ENCODE results near the gene GDI1. TPM values are rescaled to one million over a fixed set of nuclear protein-coding genes. Genes with fewer than 3 reads are reported as not detected.

GDI1 gene
- total RNA-seq, 1 experiment from 2014 or later: 103 TPM

DNA sequence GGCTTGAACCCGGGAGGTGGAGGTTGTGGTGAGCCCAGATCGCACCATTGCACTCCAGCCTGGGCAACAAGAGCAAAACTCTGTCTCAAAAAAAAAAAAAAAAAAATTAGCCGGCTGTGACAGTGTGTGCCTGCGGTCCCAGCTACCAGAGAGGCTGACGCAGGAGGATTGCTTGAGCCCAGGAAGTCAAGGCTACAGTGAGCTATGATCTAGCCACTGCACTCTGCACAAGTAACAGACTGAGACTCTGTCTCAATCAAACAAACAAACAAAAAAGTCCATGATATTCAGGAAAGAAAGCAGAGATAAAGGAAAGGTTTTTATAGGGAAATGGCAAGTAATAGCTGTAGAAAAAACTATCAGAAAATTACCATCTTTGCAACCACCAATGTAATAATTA, 44.2 kb downstream of the GDI1 start:
- DNase-seq (ENCODE audit: low read depth): no peak

DNA sequence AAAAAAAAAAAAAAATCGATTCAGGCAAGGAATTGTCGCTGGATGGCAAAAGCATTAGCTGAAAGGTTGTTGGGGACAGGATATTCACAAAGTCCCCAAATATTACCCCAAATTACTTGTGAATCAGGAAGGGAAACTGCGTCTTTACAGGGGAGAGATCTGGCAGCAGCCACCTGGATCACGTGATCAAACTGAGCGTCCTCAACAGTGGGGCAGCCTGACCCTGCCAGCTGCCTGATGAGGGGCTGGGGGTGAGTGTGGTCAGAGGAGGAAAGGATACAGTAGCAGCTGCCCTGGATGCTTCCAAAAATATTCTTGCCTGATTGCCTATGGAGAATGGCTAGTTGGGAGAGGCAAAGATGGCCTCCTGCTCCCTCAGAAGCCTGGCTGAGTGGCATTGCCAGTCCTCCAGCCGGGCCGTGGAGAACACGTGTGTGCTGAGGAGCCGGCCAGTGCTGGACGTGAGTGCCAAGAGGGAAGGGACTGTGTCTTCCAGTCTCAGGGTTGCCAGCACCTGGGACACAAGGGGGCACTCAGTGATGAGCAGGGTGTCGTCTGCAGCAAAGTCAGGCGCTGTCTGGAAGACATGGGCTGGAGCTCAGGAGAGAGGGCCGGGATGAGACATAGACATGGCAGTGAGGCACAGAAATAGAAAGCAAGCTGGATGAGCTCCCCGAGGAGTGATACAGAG, 45.1 kb downstream of the GDI1 start:
- no peak for DNase-seq (ENCODE audit: low read depth)

- DNase-seq (ENCODE audit: low read depth): no peak
Observed at GRCh38 chrX:154482786-154483185, 45.8 kb downstream of the GDI1 start.

- no peak for DNase-seq (ENCODE audit: low read depth)
Observed at GRCh38 chrX:154483325-154483724, 46.4 kb downstream of the GDI1 start.

- no peak for DNase-seq (ENCODE audit: low read depth)
Observed at GRCh38 chrX:154484255-154485149, 47.5 kb downstream of the GDI1 start.

DNA sequence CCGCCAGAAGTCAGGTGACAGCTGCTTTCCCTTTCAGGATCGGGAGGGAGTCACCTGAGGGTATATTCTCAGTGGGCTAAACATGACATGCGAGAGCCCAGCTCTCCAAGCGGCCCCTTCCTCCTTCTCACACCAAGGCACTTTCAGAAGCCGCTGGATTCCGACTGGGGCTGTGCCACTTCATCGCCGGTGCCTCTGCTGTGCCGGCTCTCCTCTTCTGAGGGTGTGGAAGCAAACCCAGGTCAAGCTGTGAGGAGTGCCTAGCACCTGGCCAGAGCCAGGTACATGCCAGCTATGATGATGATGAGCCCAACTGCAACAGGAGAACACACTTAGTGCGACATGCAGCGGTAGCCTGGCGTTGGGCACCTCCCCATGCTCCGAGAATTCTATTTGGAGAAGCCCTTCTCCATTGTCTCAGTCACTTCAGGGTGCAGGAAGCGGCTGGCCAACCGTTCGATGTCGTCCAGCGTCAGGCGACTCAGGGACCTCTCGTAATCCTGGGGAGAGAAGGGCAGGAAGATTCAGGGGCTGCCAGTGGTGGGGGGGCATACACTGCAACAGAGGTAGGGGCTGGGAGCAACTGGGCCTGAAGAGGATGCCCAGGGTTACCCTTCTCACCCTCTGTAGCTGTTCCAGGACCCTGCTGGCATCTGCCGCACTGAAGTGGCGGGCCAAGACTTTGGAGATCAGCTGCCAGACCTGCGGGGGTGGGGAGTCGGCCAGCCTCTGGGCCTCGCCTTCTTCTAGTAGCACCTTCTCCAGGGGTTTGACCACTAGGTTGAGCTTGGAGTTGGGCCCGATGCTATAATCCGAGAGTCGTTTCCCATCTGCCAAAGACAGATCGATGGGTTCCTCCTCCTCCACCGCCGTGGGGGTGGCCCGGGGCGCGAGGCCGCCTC, 48.4 kb downstream of the GDI1 start:
- no peak for DNase-seq (ENCODE audit: low read depth)

DNA sequence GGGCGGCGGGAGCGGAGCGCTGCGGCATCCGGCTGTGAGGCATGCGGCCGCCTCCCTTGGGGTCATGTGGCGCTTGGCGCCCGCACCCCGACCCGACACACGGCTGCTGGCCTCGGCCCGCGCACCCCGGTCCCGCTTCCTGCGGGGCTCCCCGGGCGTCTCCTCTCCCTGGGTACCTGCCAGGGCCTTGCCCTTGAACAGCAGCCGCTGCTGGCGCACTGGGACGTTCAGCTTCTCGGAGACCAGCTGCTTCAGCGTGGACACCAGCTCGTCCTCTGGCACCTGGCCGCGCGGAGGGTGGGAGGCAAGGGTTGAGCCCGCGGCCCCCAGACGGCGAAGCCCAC, 49.1 kb downstream of the GDI1 start:
- peak; percentile 15 for DNase-seq (ENCODE audit: low read depth)

DNA sequence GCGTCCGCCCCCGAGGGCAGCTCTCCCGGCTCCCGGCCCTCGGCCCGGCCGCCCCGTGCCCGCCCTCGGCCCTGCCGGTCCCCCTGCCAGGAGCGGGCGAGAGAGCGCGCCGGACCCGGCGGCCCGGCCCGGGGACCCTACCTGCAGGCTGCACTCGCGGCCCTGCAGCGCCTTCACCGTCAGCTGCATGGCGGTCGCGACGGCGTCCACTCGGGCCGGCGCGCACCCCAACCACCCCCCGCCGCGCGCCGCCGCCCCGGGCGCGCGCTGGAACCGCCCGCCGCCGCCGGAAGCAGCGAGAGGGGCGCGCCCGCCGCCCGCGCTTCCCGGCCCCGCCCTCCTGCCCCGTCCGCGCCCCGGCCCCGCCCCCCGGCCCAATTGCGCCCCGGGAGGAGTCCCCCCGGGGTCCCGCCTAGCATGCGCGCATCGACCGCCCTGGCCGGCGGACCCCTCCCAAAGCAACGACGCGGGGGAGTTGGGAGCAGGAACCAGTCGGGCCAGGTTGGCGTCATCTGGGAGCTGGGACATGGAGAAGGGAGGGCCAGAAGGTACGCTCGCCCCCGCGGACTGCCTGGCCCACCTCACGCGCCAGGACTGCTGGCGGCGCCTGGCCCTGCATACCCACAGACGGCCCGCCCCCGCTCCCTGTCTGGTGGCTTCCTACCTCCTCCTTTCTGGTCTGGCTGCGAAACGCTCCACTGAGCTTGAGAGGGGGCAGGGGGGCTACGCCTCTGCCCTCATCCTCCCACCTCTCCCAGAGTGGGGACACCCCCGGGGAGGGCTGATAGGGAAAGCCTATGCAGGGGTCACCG, 49.6 kb downstream of the GDI1 start, which contains the start of gene UBL4A:
Gene UBL4A (minus strand): TSS at position 220 of the 812 bp plus-strand sequence. CDS start 31 bp downstream, at position 189.
- DNase-seq (ENCODE audit: low read depth): peak; percentile 58

GRCh38 chrX:154487518-154488290, 50.8 kb downstream of the GDI1 start:
- DNase-seq (ENCODE audit: low read depth): no peak

- no peak for DNase-seq (ENCODE audit: low read depth)
Observed at GRCh38 chrX:154488336-154489075, 51.6 kb downstream of the GDI1 start.

- no peak for DNase-seq (ENCODE audit: low read depth)
Observed at GRCh38 chrX:154489182-154489581, 52.2 kb downstream of the GDI1 start.

GRCh38 chrX:154490021-154490413, 53.1 kb downstream of the GDI1 start:
- DNase-seq (ENCODE audit: low read depth): peak; percentile 69

DNA sequence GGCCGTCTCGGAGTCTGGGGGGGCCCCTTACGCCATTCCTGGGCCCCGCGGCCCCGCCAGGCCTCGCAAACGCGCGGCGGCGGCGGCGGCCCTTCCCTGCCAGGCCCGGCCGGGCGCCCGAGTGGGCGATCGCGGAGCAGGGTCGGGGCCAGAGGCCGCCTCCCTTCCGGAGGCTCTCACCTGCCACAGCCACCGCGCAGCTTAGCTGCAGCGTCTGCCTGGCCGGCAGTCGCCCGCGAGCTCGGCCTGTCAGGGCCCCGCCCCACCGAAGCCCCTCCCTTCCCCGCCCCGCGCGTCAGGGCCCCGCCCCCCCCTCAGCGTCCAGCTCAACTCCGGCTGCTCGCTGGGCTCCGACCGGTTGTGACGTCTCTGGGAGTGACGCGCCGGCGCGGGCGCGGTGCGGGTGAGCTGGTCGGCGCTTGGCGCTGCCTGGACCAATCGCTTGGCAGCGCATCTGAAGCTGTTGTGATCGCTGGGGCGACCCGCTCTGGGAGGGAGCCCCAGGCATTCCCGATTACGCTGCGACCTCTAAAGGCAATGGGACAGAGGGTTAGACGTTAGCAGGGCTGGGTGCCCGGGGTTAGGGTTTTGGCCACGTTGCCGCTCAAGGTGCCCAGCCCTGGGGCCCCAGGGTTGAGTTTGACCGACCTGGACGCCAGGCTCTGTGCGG, 53.6 kb downstream of the GDI1 start, which contains the start of gene SLC10A3:
Gene SLC10A3 (minus strand): TSS at position 216 of the 670 bp plus-strand sequence. CDS start 1,689 bp downstream, outside the sequence.
- DNase-seq (ENCODE audit: low read depth): peak; percentile 95

Other genes with a start within 250 kb of the GDI1 start
- gene OPN1MW2, start 217.4 kb upstream of the GDI1 start, total RNA-seq (2014; rRNA removed; shearing (Covaris generic)): not detected in 2 replicates
- gene OPN1MW3, start 179.6 kb upstream of the GDI1 start, total RNA-seq (2014; rRNA removed; shearing (Covaris generic)): not detected in 2 replicates
- not detected in 2 replicates for gene TEX28, start 142.0 kb upstream of the GDI1 start, total RNA-seq (2014; rRNA removed; shearing (Covaris generic))
- 0.06 TPM in 1 of 2 replicates, not detected in the other for gene TKTL1, start 141.4 kb upstream of the GDI1 start, total RNA-seq (2014; rRNA removed; shearing (Covaris generic))
- gene FLNA, start 62.5 kb upstream of the GDI1 start, total RNA-seq (2014; rRNA removed; shearing (Covaris generic)): 721 and 801 TPM in 2 replicates
- 9.0 and 15.1 TPM in 2 replicates for gene EMD, start 57.9 kb upstream of the GDI1 start, total RNA-seq (2014; rRNA removed; shearing (Covaris generic))
- gene RPL10, start 38.8 kb upstream of the GDI1 start, total RNA-seq (2014; rRNA removed; shearing (Covaris generic)): 3,278 and 3,646 TPM in 2 replicates
- 7.2 and 28.4 TPM in 2 replicates for gene DNASE1L1, start 27.9 kb upstream of the GDI1 start, total RNA-seq (2014; rRNA removed; shearing (Covaris generic))
- 9.0 and 14.9 TPM in 2 replicates for gene TAFAZZIN, start 25.6 kb upstream of the GDI1 start, total RNA-seq (2014; rRNA removed; shearing (Covaris generic))
- gene ATP6AP1, start 8.5 kb upstream of the GDI1 start, total RNA-seq (2014; rRNA removed; shearing (Covaris generic)): 26.3 and 30.9 TPM in 2 replicates
- gene FAM50A, start 7.0 kb downstream of the GDI1 start, total RNA-seq (2014; rRNA removed; shearing (Covaris generic)): 32.8 and 44.2 TPM in 2 replicates
- gene PLXNA3, start 21.1 kb downstream of the GDI1 start, total RNA-seq (2014; rRNA removed; shearing (Covaris generic)): 1.5 and 15.6 TPM in 2 replicates
- 50.7 and 51.3 TPM in 2 replicates for gene LAGE3, start 42.1 kb downstream of the GDI1 start, total RNA-seq (2014; rRNA removed; shearing (Covaris generic))
- 36.6 and 54.3 TPM in 2 replicates for gene UBL4A, start 49.5 kb downstream of the GDI1 start, total RNA-seq (2014; rRNA removed; shearing (Covaris generic))
- 15.7 and 22.6 TPM in 2 replicates for gene SLC10A3, start 53.5 kb downstream of the GDI1 start, total RNA-seq (2014; rRNA removed; shearing (Covaris generic))
- gene FAM3A, start 79.1 kb downstream of the GDI1 start, total RNA-seq (2014; rRNA removed; shearing (Covaris generic)): 8.2 and 11.3 TPM in 2 replicates
- 18.6 and 19.1 TPM in 2 replicates for gene G6PD, start 109.7 kb downstream of the GDI1 start, total RNA-seq (2014; rRNA removed; shearing (Covaris generic))
- 28.1 and 37.7 TPM in 2 replicates for gene IKBKG, start 110.5 kb downstream of the GDI1 start, total RNA-seq (2014; rRNA removed; shearing (Covaris generic))
- 1.8 TPM in 1 of 2 replicates, not detected in the other for gene CTAG1A, start 148.0 kb downstream of the GDI1 start, total RNA-seq (2014; rRNA removed; shearing (Covaris generic))
- gene CTAG1B, start 182.1 kb downstream of the GDI1 start, total RNA-seq (2014; rRNA removed; shearing (Covaris generic)): 1.8 TPM in 1 of 2 replicates, not detected in the other
- 3.8 and 13.4 TPM in 2 replicates for gene CTAG2, start 216.4 kb downstream of the GDI1 start, total RNA-seq (2014; rRNA removed; shearing (Covaris generic))